Myocyte (in vitro differentiated cells): ENCODE data around the gene CDH4. TPM values are rescaled to one million over a fixed set of nuclear protein-coding genes. Genes with fewer than 3 reads are reported as not detected.

Experiments used
- DNase-seq: peaks from one replicate; pipeline ENCODE4 v3.0.0-alpha.2; 2012; ENCODE audit warnings: low read depth
- total RNA-seq: library from RNA; depleted of rRNA; stranded (reverse); fragments of >200 nt; gene quantifications from 2 replicates; pipeline ENCODE4 v1.2.3, GENCODE V29; 2014

The CDH4 gene
- total RNA-seq, 1 donor from 2014 or later = 0.45 TPM

- DNase-seq = no peak
Measured at GRCh38 chr20:61551401-61551800, 299.3 kb downstream of the CDH4 start.

- no peak for DNase-seq
Measured at GRCh38 chr20:61554617-61555016, 302.6 kb downstream of the CDH4 start.

DNA sequence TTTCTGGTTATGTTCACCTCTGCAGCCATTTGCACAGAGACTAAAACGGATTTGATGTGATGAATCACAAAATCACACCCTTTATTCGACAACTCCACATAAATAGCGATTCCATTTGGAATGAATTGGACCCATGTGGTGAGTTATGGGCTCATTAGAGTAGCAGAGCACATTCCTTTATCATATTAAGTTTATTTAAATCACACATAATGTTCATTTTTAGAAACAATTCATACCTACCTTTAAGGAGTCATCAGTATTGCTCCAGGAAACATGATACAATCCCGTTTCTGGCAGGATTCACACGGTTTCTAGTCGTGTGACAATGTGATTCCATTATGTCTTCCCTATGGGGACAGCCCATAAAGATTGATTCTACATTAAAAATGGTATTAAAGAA, 303.5 kb downstream of the CDH4 start:
- DNase-seq = no peak

DNA sequence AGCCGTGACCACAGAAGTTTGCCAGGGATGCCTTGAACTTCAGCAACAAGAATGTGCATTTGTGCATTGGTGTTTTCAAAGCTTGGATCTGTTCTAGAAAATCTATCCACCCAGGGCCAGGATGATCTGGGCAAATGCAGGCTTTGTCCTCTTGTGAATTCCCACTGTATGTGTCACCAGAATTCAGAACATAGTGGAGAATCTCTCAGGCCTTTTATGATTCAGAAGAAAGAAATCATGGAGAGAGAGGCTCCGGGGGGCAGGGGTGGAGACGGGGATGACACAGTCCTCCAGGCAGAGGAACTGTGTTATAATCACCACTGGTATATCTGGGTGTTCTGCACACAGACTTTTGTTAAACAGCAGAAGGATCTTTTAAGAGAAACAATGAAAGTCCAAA, 304.1 kb downstream of the CDH4 start:
- DNase-seq = peak; percentile 59

DNA sequence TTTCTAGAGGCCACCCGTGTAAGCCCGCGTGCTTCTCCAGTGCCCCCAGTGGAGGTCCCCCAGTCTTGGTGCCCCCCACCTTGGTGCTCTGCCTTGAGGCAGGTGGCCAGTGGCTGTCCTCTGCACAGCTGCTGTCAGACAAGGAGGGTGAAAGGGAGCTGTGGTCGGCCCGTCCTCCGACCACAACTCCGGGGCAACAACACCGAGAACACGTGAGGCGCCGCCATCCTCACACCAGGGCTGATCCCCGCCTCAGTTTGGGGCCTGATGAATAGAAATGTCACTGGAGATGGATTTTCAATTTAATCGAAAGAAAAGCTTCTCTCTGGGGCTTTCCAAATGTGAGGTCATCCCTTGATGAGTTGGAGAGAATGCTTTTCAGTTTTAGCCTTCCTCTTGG, 304.6 kb downstream of the CDH4 start:
- no peak for DNase-seq

DNA sequence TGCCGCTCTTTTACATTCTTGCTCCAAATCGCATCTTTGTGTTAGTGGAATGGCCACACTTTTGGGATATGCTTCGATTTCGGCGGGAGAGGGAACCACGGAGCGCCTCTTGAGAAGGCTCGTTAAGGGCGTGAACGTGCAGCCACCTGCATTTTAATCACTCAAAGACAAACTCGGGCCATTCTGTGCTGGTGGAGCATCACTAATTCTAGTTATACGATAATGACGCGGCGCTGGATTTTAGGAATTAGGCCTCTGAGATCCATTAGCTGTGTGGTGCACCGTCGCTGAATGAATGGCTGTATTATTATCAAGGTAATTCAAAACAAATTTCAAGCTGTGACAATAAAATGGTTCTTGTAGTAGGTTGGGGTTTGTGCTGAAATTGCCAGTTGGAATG, 305.6 kb downstream of the CDH4 start:
- DNase-seq = no peak

- peak; percentile 20 for DNase-seq
Measured at GRCh38 chr20:61558726-61559125, 306.7 kb downstream of the CDH4 start.

DNA sequence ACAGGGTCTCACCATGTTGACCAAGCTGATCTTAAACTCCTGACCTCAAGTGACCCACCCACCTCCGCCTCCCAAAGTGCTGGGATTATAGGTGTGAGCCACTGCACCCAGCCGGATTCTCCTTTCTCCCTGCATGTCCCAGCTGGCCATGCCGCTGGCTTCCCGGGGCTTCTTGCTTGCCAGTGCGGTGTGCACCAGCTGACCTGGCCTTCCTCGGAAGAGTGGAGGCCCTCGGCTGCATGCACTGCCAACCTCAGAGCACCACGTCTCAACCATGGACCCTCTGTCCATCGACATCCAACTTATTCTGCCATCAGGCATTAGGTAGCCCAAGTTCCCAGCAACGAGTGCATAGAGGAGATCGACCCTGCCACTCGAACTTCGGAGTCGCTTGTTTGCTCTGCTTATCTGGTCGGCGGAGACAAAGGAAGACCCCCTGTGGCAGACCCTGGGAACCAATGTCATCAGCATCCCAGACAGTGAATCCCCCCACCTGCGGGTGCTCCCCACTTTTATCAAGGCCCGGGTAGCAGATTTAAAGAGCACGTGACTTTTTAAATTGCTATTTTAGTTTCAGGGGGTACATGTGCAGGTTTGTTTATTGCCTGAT, 307.8 kb downstream of the CDH4 start:
- DNase-seq = no peak

DNA sequence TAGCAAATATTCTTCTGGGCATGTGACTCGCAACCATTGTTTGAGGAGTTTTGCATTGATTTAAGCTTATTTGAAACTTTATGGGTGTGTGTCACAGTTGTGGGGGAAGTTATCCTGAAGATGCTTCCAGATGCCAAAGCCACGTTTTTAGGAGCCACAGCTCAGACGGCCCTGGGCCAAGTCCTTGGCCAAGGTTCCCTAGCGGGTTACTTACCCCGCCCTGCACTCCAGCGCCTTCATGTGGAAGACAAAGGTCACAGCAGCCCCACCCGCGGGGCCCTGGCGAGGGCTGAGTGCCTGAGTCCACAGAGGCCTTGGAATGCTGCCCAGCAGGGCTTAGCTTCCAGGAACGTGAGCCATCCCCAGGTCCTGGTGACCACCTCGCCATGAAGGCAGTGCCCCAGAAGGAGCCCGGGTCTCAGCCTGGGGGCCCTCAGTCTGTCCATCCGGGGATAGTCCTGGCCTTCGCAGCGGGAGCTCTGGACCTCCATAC, 308.3 kb downstream of the CDH4 start:
- DNase-seq = peak; percentile 2

DNA sequence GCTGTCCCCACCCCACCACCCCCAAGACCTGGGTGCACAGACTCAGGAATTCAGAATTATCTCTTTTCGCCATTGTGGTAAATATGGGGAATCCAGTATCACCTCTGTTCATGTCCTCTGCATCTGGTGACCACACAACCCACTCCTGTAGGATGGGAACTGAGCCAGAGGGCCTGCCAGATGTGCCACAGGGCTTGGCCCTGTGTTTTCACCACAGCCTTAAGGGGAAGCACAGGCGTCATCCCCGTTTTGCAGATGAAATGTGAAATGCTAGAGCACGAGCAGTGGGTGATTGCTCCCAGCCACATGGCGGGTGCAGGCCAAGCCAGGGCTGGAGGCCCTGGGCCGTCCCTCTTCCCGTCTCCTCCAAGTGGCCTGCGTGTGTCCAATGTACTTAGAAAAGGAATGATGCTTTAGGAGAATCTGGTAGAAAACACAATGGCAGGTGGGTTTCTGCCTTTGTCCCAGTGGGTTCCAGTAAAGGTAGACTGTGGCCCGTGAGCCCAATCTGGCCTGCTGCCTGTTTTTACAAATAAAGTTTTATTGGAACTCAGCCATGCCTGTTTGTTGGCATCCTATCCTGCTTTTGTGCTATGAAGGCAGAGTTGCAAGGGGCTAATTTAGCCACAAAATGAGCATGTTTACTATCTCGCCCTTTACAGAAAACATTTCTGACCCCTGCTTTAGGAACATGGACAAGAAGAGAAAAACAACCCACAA, 309.2 kb downstream of the CDH4 start:
- no peak for DNase-seq

GRCh38 chr20:61562491-61562890, 310.4 kb downstream of the CDH4 start:
- no peak for DNase-seq

- no peak for DNase-seq
Measured at GRCh38 chr20:61562897-61563504, 310.9 kb downstream of the CDH4 start.

- DNase-seq = no peak
Measured at GRCh38 chr20:61564628-61565027, 312.6 kb downstream of the CDH4 start.

- DNase-seq = no peak
Measured at GRCh38 chr20:61565791-61566190, 313.7 kb downstream of the CDH4 start.

- DNase-seq = no peak
Measured at GRCh38 chr20:61566691-61567090, 314.6 kb downstream of the CDH4 start.

DNA sequence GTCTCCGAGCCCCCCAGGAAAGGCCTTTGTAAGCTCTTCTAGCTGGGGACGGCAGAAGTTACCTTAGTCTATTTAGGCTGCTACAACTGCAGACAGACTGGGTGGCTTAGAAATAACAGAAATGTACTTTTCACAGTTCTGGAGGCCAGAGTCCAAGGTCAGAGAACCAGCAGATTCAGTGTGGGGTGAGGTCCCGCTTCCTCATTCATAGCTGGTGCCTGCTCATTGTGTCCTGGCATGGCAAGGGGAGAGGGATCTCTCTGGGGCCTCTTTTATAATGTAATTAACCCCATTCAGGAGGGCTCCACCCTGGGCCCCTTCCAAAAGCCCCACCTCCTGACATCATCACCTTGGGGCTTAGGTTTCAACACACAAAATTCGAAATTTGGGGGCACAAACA, 315.1 kb downstream of the CDH4 start:
- no peak for DNase-seq

DNA sequence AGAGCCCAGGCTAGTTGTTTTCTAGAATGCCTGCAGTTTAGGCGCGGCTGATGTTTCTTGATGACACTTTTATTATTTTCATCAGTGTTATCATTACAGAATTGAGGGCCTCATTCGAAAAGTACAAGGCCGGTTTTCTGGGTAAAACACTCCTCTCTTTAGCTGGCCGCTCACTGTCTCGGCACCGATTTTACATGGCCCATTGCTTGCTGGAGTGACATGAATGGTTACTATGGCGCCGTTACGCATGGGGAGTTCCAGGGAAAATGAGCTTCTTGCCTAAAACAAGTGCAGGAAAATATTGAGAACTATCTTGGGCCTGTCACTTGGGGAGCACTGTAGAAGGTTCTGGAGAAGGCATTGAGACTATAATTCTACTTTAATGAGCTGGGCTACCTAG, 317.8 kb downstream of the CDH4 start:
- DNase-seq = no peak

DNA sequence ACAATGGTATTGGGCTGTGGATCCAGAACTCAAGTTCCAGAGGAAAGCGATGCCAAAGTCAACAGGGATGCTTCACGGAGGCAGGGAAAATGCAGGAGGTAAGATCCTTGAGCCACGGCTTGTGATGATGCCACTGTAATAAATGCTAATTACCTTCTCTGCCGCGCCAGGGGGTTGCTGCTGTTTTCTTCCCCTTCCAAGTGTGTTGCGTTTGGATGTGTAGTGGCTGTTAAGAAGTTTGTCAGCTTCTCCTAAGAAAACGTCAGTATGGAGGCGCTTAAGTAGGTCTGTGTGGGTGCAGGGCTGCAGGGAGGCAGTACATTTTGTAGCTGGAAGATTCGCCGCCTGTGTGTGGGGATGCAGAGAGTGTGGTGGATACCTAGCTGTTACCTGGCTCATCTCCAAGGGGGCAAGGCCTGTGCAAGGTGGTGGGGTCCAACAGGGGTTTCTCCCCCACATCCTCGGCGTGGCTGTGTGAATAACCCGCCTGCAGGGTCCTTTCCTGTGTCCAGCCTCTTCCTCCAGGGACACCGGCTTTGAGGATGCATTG, 318.7 kb downstream of the CDH4 start:
- DNase-seq = no peak

DNA sequence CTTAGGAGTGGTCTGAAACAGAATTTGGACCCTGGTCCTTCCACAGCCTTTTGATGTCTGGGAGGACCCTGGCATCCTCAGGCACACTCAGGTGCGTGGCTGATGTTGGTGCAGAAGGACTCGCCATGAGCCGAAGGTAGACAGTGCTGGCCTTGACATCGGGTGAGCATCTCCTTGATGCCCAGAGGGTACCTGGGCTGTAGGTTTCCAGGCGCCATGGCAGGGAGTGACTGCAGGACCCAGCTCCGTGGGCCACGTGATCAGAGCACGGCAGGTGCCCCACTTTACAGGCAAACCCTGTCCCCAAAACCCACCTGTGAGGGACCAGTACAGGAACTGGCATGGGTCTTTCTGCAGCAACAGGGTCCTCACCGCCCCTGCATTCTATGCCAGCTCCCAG, 319.2 kb downstream of the CDH4 start:
- DNase-seq = no peak

DNA sequence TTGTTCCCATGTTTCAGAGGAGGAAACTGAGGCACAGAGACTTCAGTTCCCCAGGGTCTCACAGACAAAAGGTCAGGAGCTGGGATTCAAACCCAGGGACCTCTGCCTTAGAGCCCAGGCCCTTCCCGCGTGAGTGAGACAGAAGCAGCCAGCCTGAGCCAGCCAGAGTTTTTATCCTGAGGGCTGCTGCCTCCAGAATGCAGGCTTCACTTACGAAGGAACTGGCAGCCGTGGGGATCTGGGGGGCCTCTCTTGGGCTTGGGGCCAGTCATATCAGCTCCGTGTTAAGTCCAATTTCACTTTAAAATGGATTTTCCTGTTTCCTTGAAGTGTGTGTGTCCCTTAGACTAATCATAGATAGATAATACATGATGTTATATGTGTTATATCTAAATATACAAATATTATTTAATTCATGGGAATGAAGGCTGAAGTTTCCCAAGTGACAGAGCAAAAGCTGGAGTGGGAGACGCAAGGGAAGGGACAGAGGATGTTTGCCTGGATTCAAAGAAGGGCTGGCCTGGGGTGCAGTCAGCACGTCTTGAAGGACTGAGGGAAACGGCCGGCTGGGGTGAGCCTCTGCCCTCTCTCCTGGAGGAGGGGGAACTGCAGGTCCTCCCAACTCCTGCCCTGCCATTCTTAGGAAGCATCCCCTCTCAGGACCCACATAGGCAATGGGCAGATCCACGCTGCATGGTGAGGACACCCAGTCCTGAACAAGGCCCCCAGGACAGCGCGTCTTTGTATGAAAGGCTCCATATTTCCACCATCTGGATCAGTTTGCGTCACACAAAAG, 320.1 kb downstream of the CDH4 start:
- DNase-seq = no peak

GRCh38 chr20:61572789-61573188, 320.7 kb downstream of the CDH4 start:
- DNase-seq = no peak
